ENCODE data around the gene TASOR.

DNA sequence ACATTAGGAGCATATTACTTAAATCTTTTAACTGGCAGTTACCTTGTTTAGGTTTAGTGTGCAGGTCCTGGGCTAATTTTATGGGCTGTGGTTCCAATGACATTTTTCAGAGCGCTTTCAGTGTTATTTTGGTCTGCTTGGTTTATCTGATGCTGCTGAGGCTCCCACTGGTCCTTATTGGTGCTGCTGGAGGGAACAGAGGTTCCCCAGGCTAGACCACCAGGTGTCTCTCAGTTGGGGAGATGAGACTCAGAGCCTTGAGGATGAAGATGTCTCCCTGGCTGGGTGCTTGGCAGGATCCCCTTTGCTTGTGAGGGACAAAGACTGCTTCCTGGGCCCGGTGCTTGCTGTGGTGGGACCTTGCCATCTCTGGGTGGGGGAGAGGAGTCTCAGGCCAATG is 28.3 kb upstream of the TASOR start:
- TF ChIP-seq, protein P1, sequence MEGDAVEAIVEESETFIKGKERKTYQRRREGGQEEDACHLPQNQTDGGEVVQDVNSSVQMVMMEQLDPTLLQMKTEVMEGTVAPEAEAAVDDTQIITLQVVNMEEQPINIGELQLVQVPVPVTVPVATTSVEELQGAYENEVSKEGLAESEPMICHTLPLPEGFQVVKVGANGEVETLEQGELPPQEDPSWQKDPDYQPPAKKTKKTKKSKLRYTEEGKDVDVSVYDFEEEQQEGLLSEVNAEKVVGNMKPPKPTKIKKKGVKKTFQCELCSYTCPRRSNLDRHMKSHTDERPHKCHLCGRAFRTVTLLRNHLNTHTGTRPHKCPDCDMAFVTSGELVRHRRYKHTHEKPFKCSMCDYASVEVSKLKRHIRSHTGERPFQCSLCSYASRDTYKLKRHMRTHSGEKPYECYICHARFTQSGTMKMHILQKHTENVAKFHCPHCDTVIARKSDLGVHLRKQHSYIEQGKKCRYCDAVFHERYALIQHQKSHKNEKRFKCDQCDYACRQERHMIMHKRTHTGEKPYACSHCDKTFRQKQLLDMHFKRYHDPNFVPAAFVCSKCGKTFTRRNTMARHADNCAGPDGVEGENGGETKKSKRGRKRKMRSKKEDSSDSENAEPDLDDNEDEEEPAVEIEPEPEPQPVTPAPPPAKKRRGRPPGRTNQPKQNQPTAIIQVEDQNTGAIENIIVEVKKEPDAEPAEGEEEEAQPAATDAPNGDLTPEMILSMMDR (IDR thresholded peaks at IDR 0.05), result no peak
- TF ChIP-seq POLR2A (IDR thresholded peaks at IDR 0.05), result no peak
